K562 (cell line): ENCODE results near the gene ZFP36. TPM values are rescaled to one million over a fixed set of nuclear protein-coding genes. Genes with fewer than 3 reads are reported as not detected.

Source experiments
- ATAC-seq: fragments of 200-7000 bp; cut with Tn5 transposase; 3 replicates; pipeline ENCODE4 v1.9.1; 2020; ENCODE audit warnings: moderate library complexity
- BruUV-seq: library from RNA; stranded (reverse); fragments of 400-500 nt; replicated peaks from 2 replicates; lab custom pipeline; 2021; lab: Mats Ljungman, UMichigan
- CTCF ChIA-PET: fragments of 300-600 bp; formaldehyde crosslinking; extraction: SDS; loops from one replicate; lab custom pipeline; 2021; ENCODE audit warnings: low intra/inter-chr PET ratio; lab: Yijun Ruan, JAX
- POLR2A ChIA-PET: fragments of 300-600, 350-650 bp; sonication (Branson Sonifier 250); formaldehyde crosslinking; extraction: SDS; loops from one replicate; lab custom pipeline; 2021; ENCODE audit warnings: antibody characterized with exemption, inconsistent platforms; lab: Yijun Ruan, JAX
- DNase-seq, 4 experiments: peaks; one replicate each; pipeline versions ENCODE4 v3.0.0 to v3.0.0-alpha.2; 2011 to 2018; ENCODE audit warnings: low spot score in 3 of 4, mixed read lengths in 3 of 4; ENCODE audit errors: extremely low read depth in 1 of 4
- FAIRE-seq: peaks from 2 replicates; lab custom pipeline; 2011; peaks lifted over from hg19 to GRCh38; lab: Jason Lieb, UNC
- H2AFZ ChIP-seq: 2 replicates; pipeline ENCODE4 v1.6.0; 2011; ENCODE audit warnings: low read depth, low read length, control low read depth, inconsistent platforms
- H3K27ac ChIP-seq: fragments of 200-600 bp; 3 replicates; pipeline ENCODE4 v1.8.0; 2011; ENCODE audit warnings: low read depth, mild to moderate bottlenecking, control low read depth, inconsistent platforms, low read length, moderate library complexity, mixed read lengths; ENCODE audit errors: extremely low read depth
- H3K27me3 ChIP-seq, 2 experiments: fragments of 300-600 bp in 1 of 2; 2 replicates in 1 of 2; 3 replicates in 1 of 2; pipeline versions ENCODE4 v1.6.0 to v1.8.0; 2011; ENCODE audit warnings: inconsistent platforms in 2 of 2, low read length in 2 of 2, mild to moderate bottlenecking in 1 of 2, mixed read lengths in 1 of 2, moderate library complexity in 1 of 2; ENCODE audit not compliant: control insufficient read depth in 2 of 2, insufficient read depth in 2 of 2
- H3K36me3 ChIP-seq: fragments of 300-600 bp; 3 replicates; pipeline ENCODE4 v1.8.0; 2011; ENCODE audit warnings: mild to moderate bottlenecking, low read length, inconsistent platforms; ENCODE audit not compliant: control insufficient read depth, insufficient read depth
- H3K4me1 ChIP-seq, 2 experiments: fragments of 200-600 bp in 1 of 2; replicated peaks in 1 of 2; 2 replicates in 1 of 2; 3 replicates in 1 of 2; pipeline versions ENCODE4 v1.5.1 to v1.8.0; 2011; ENCODE audit warnings: inconsistent platforms in 2 of 2, low read length in 2 of 2, mild to moderate bottlenecking in 1 of 2, mixed read lengths in 1 of 2, moderate library complexity in 1 of 2; ENCODE audit not compliant: control insufficient read depth in 2 of 2, insufficient read depth in 2 of 2
- H3K4me2 ChIP-seq: 2 replicates; pipeline ENCODE4 v1.6.1; 2011; ENCODE audit warnings: low read length, control low read depth, inconsistent platforms, mixed read lengths; ENCODE audit not compliant: insufficient read depth
- H3K4me3 ChIP-seq: fragments of 200-600 bp; sonication (generic), shearing (Covaris generic); 2 replicates; pipeline ENCODE4 v1.5.1; 2016; ENCODE audit warnings: control low read depth, inconsistent platforms
- H3K79me2 ChIP-seq: fragments of 200-600 bp; 3 replicates; pipeline ENCODE4 v1.8.0; 2011; ENCODE audit warnings: low read length, inconsistent platforms; ENCODE audit not compliant: control insufficient read depth, insufficient read depth
- H3K9ac ChIP-seq, 2 experiments: 2 replicates each; pipeline versions ENCODE4 v1.6.0 to v1.6.1; 2011; ENCODE audit warnings: low read depth in 2 of 2, low read length in 2 of 2, control low read depth in 1 of 2, inconsistent platforms in 1 of 2, mild to moderate bottlenecking in 1 of 2, mixed read lengths in 1 of 2; ENCODE audit not compliant: insufficient read depth in 1 of 2
- H3K9me1 ChIP-seq: one replicate; pipeline ENCODE4 v1.6.0; 2011; ENCODE audit warnings: inconsistent platforms, mild to moderate bottlenecking, low read length, moderate library complexity; ENCODE audit not compliant: control insufficient read depth, insufficient read depth
- H3K9me3 ChIP-seq: replicated peaks from 2 replicates; pipeline ENCODE4 v1.5.1; 2011; ENCODE audit warnings: low read depth, low read length, inconsistent platforms; ENCODE audit not compliant: control insufficient read depth, insufficient read depth
- H4K20me1 ChIP-seq: replicated peaks from 2 replicates; pipeline ENCODE4 v1.6.1; 2011; ENCODE audit warnings: low read length, inconsistent platforms, mixed read lengths; ENCODE audit not compliant: control insufficient read depth, insufficient read depth
- HNRNPK ChIP-seq: fragments of 200-400 bp; formaldehyde crosslinking; IDR thresholded peaks from one replicate; pipeline ENCODE4 v1.6.1; 2018; ENCODE audit warnings: mild to moderate bottlenecking, low read depth, low read length; ENCODE audit not compliant: poor library complexity, severe bottlenecking
- POLR2G ChIP-seq: fragments of 200-400 bp; formaldehyde crosslinking; IDR thresholded peaks from 2 replicates; pipeline ENCODE4 v1.6.1; 2017; ENCODE audit warnings: low read depth, mild to moderate bottlenecking, antibody characterized with exemption, low read length, moderate library complexity
- WGBS: fragments of 100-300 bp; shearing (Covaris generic); methylation state at CpG from one replicate; pipeline ENCODE4 v1.1.6; 2016; ENCODE audit warnings: low coverage, mixed read lengths; ENCODE audit not compliant: insufficient coverage; ENCODE audit errors: missing lambda C conversion rate; 5-methylcytosine and 5-hydroxymethylcytosine counted together
- in situ Hi-C: fragments of 300-500 bp; cut with MboI; formaldehyde crosslinking; loops from 4 replicates; pipeline ENCODE4 v1.15.0; 2018; ENCODE audit warnings: inconsistent platforms, mixed read lengths
- intact Hi-C: fragments of 100-400 bp; cut with micrococcal nuclease; formaldehyde crosslinking; loops from 2 replicates; pipeline ENCODE4 v1.14.2; 2022
- polyA plus RNA-seq, 8 experiments: library from polyadenylated mRNA; depleted of rRNA in 4 of 8; stranded (reverse) in 5 of 8; unstranded in 3 of 8; fragments of >200 nt; fragmentation: Nextera tagmentation in 2 of 8; fragmentation: Illumina TruSeq in 1 of 8; extraction: Ambion mirVana in 2 of 8; extraction: Trizol in 1 of 8; gene quantifications; 2 replicates each; pipeline versions ENCODE4 v1.2.1 to v1.2.3, GENCODE V29; 2011 to 2014; ENCODE audit warnings: inconsistent platforms in 1 of 8, missing spikeins in 1 of 8
- total RNA-seq, 7 experiments: library from RNA; depleted of rRNA in 6 of 7; stranded (reverse); fragments of >200 nt in 6 of 7; fragmentation: Illumina TruSeq in 2 of 7; extraction: Trizol in 2 of 7; gene quantifications; 2 replicates each; pipeline versions ENCODE4 v1.2.1 to v1.2.3, GENCODE V29; 2011 to 2021; ENCODE audit warnings: low replicate concordance in 1 of 7

ZFP36 gene
- total and polyA plus RNA-seq, 9 of the 15 experiments (the other 6 are each of a cell fraction or from before 2014, with no cell fraction given), result 1.0 to 20.1 (median 3.5) TPM

- Histone ChIP-seq H3K9me3 (no peaks in the 10 kb centered on the region), H3K27ac (no peak overlapping the region), H4K20me1 (peaks cover 30% of the 10 kb centered on the region), H3K4me1 (peaks cover 17 to 27% of the 10 kb centered on the region in 2 experiments), H3K4me2 (no peak overlapping the region), H3K27me3 (no peaks in the 10 kb centered on the region), H3K36me3 (peaks cover 100% of the 10 kb centered on the region), H2AFZ (no peak overlapping the region), H3K4me3 (no peak overlapping the region), H3K9ac (no peak overlapping the region), H3K79me2 (0 out of 3 replicates have a peak, but pooled peaks cover 3% of the 10 kb centered on the region), H3K9me1 (peaks cover 13% of the 10 kb centered on the region)
- POLR2A ChIA-PET, result interaction anchor here (0.5 to 2.5 kb wide), 2 partner anchors 10 to 52 kb away, joined by 3 to 15 read pairs; partner anchors contain the start of genes MED29 and PAF1
- in situ Hi-C loops, result no loop called here
- TF ChIP-seq POLR2G, result peak; percentile 49; the same call in 1 of the 2 replicates
- TF ChIP-seq HNRNPK, result no peak
- no TSS peak for BruUV-seq
- FAIRE-seq, result no peak
- intact Hi-C loops, result no loop called here
- no peak for DNase-seq
- no peak for ATAC-seq
- WGBS, result 96% methylated on average over 12 of the region's 17 CpGs
- CTCF ChIA-PET, result no interaction called here
These were observed 25.8 kb upstream of the ZFP36 start for GRCh38 chr19:39380521-39381502.
